ENCODE data around the gene CSMD2.

DNA sequence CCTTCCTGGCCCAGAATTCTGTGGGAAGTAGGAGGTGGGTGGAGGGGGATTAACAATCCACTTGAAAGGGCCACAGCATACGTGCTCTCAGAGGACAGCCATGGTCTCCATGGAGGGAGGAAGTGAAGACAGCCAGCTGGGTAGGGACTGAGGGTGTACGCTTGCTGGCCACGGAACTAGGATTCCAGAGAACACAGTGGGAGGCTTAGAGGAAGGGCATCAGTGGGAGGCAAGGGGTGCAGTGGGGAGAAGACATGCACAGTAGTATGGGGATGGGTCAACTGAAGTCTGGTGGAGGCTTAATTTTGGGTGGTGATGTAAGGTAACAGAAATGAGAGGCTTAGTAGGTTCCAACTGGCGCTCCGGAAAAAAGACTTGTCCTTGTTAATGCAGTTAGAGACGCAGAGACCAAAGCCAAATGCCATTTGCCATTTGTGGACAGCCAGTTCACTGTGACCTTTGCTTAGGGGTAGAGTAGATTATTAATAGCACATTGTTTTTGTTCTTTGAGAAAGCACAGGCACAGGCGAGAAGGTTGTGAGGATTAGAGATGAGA is 589.6 kb downstream of the CSMD2 start:
- TF ChIP-seq ZNF274 (IDR thresholded peaks at IDR 0.05; ENCODE audit: low read depth, low read length) (no peak), SUZ12 (IDR thresholded peaks at IDR 0.05; ENCODE audit: extremely low read depth, insufficient read depth, insufficient read length) (no peak), YY1 (IDR thresholded peaks at IDR 0.05; ENCODE audit: insufficient read depth, insufficient read length) (no peak)

Data from NT2/D1 (cell line).